ENCODE data around the gene OR2S2. TPM values are rescaled to one million over a fixed set of nuclear protein-coding genes. Genes with fewer than 3 reads are reported as not detected.
A peak's percentile ranks its signal among the peaks of the same experiment; 100 is the strongest.

Gene OR2S2
- total RNA-seq, 1 donor from 2014 or later, result not detected

GRCh38 chr9:35948901-35949318 lies 9.0 kb downstream of the OR2S2 start:
- intact Hi-C loops (cut with micrococcal nuclease), result loop anchor here (5.0 kb wide), 1 partner anchor 42 kb away; the partner anchor contains the start of genes HRCT1 and SPAAR
- DNase-seq, result no peak

GRCh38 chr9:35948451-35948850 lies 9.5 kb downstream of the OR2S2 start:
- Histone ChIP-seq H3K4me1 (peaks cover 61% of the 10 kb centered on the region), H3K27ac (replicated peaks) (peak overlapping the region; percentile 78), H3K27me3 (ENCODE audit: low read depth) (peaks cover 3% of the 10 kb centered on the region), H3K36me3 (no peaks in the 10 kb centered on the region), H3K4me3 (no peak overlapping the region), H3K9me3 (replicated peaks) (no peaks in the 10 kb centered on the region)
- DNase-seq, result no peak
- intact Hi-C loops (cut with micrococcal nuclease), result loop anchor here (5.0 kb wide), 1 partner anchor 41 kb away; the partner anchor contains the start of genes HRCT1 and SPAAR
- no peak for TF ChIP-seq CTCF (IDR thresholded peaks at IDR 0.05; ENCODE audit: borderline replicate concordance)

More at GRCh38 chr9:35948901-35949318, 9.0 kb downstream of the OR2S2 start:
- Histone ChIP-seq H3K36me3 (no peaks in the 10 kb centered on the region), H3K4me3 (no peak overlapping the region), H3K9me3 (replicated peaks) (no peaks in the 10 kb centered on the region), H3K27me3 (ENCODE audit: low read depth) (peaks cover 7% of the 10 kb centered on the region), H3K4me1 (peaks cover 61% of the 10 kb centered on the region), H3K27ac (replicated peaks) (peak overlapping the region; percentile 78)
- TF ChIP-seq CTCF (IDR thresholded peaks at IDR 0.05; ENCODE audit: borderline replicate concordance), result no peak

GRCh38 chr9:35945341-35946018 lies 12.5 kb downstream of the OR2S2 start:
- DNase-seq, result peak; percentile 85
- Histone ChIP-seq H3K4me3 (peak overlapping the region; percentile 43), H3K27ac (replicated peaks) (peak overlapping the region; percentile 79), H3K36me3 (no peaks in the 10 kb centered on the region), H3K27me3 (ENCODE audit: low read depth) (no peaks in the 10 kb centered on the region), H3K4me1 (peaks cover 47% of the 10 kb centered on the region), H3K9me3 (replicated peaks) (no peaks in the 10 kb centered on the region)
- intact Hi-C loops (cut with micrococcal nuclease), result loop anchor here (5.0 kb wide), 1 partner anchor 38 kb away; the partner anchor contains the start of genes HRCT1 and SPAAR
- peak; percentile 90 for TF ChIP-seq CTCF (IDR thresholded peaks at IDR 0.05; ENCODE audit: borderline replicate concordance)

GRCh38 chr9:35944841-35945240 lies 13.1 kb downstream of the OR2S2 start:
- no peak for TF ChIP-seq CTCF (IDR thresholded peaks at IDR 0.05; ENCODE audit: borderline replicate concordance)
- Histone ChIP-seq H3K36me3 (no peaks in the 10 kb centered on the region), H3K9me3 (replicated peaks) (no peaks in the 10 kb centered on the region), H3K27ac (replicated peaks) (peak overlapping the region; percentile 79), H3K4me3 (no peak overlapping the region), H3K4me1 (peaks cover 44% of the 10 kb centered on the region), H3K27me3 (ENCODE audit: low read depth) (no peaks in the 10 kb centered on the region)
- intact Hi-C loops (cut with micrococcal nuclease), result loop anchor here (5.0 kb wide), 1 partner anchor 38 kb away; the partner anchor contains the start of genes HRCT1 and SPAAR
- no peak for DNase-seq

- Histone ChIP-seq H3K27ac (replicated peaks) (peak overlapping the region; percentile 79), H3K27me3 (ENCODE audit: low read depth) (no peaks in the 10 kb centered on the region), H3K36me3 (no peaks in the 10 kb centered on the region), H3K4me1 (peaks cover 37% of the 10 kb centered on the region), H3K9me3 (replicated peaks) (no peaks in the 10 kb centered on the region), H3K4me3 (no peak overlapping the region)
- no peak for TF ChIP-seq CTCF (IDR thresholded peaks at IDR 0.05; ENCODE audit: borderline replicate concordance)
- intact Hi-C loops (cut with micrococcal nuclease), result no loop called here
- no peak for DNase-seq
Measured at GRCh38 chr9:35944173-35944572, 13.8 kb downstream of the OR2S2 start.

All from left ventricle myocardium inferior (tissue), 1 donor.